Left lung (tissue), 14 donors: Measurements from ENCODE around the gene EFNB2. TPM values are rescaled to one million over a fixed set of nuclear protein-coding genes. Genes with fewer than 3 reads are reported as not detected.
A peak's percentile ranks its signal among the peaks of the same experiment; 100 is the strongest.

Experiments used
- ATAC-seq: fragments of 200-7000 bp; cut with Tn5 transposase; one replicate; pipeline ENCODE4 v1.9.1; 2020; ENCODE audit warnings: moderate library complexity
- DNase-seq, 4 donors: peaks; one replicate each; pipeline ENCODE4 v3.0.0-alpha.2; 2013 to 2020
- H3K27ac ChIP-seq, 2 donors: fragments of 200-600 bp; sonication (generic) in 1 of 2; one replicate each; pipeline versions ENCODE4 v1.5.0 to v1.8.0; 2020 to 2021
- H3K27me3 ChIP-seq, 2 donors: fragments of 200-600 bp; sonication (generic) in 1 of 2; one replicate each; pipeline versions ENCODE4 v1.5.0 to v1.8.0; 2020 to 2021
- H3K36me3 ChIP-seq, 2 donors: fragments of 200-600 bp; sonication (generic) in 1 of 2; one replicate each; pipeline versions ENCODE4 v1.5.0 to v1.8.0; 2020 to 2021
- H3K4me1 ChIP-seq, 2 donors: fragments of 200-600 bp; one replicate each; pipeline ENCODE4 v1.8.0; 2021
- H3K4me3 ChIP-seq, 2 donors: fragments of 200-600 bp; sonication (generic) in 1 of 2; one replicate each; pipeline versions ENCODE4 v1.5.0 to v1.8.0; 2020 to 2021; ENCODE audit warnings: mild to moderate bottlenecking in 1 of 2
- H3K9me3 ChIP-seq, 2 donors: fragments of 200-600 bp; sonication (generic) in 1 of 2; one replicate each; pipeline versions ENCODE4 v1.5.0 to v1.8.0; 2020 to 2021
- intact Hi-C, 2 donors: fragments of 100-400 bp; cut with DNase I; formaldehyde crosslinking; loops; one replicate each; pipeline versions ENCODE4 v1.11.2 to v1.14.2; 2022
- long read RNA-seq, 12 donors: library from polyadenylated mRNA in 2 of 12; unstranded in 2 of 12; transcript quantifications; one replicate each; pipeline ENCODE4 v2.0.0 and lab custom pipeline, GENCODE V29; 2019 to 2026
- polyA plus RNA-seq, 6 donors: library from polyadenylated mRNA; unstranded; fragments of 120-200 nt; gene quantifications; one replicate each; pipeline ENCODE4 v1.2.1, GENCODE V29; 2013; ENCODE audit not compliant: insufficient read length in 6 of 6
- total RNA-seq, 2 donors: library from RNA; stranded (reverse); fragmentation: NEBNext Ultra II Directional; extraction: Animal tissue kit (Norgen Biotek cat#: 25700); gene quantifications; one replicate each; pipeline ENCODE4 v1.2.1, GENCODE V29; 2021
- TF ChIP-seq, protein P1 (sequence below), 2 donors: fragments of 200-600 bp; sonication (generic) in 1 of 2; IDR thresholded peaks; one replicate each; pipeline versions ENCODE4 v1.5.0 to v1.8.0; 2021; ENCODE audit warnings: antibody characterized with exemption in 2 of 2
- donor health status: DM: no; HTN: yes; CAD: no.
- donor health status: DM: no; HTN: no; CAD: no.

Gene EFNB2, protein sequence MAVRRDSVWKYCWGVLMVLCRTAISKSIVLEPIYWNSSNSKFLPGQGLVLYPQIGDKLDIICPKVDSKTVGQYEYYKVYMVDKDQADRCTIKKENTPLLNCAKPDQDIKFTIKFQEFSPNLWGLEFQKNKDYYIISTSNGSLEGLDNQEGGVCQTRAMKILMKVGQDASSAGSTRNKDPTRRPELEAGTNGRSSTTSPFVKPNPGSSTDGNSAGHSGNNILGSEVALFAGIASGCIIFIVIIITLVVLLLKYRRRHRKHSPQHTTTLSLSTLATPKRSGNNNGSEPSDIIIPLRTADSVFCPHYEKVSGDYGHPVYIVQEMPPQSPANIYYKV
- 10 to 100 TPM; 39.6 to 40.2 TPM for total RNA-seq
- polyA plus RNA-seq: 10 to 100 TPM; 83.2 to 95.6 (median 87.4) TPM
- long read RNA-seq, donor 1, full-length matches to known transcripts: 56 of 71 reads
- long read RNA-seq, donor 1, partial matches to known transcripts: 15 of 71 reads
- long read RNA-seq, donor 1, other reads (novel, unspliced or antisense): 0 of 71 reads
- long read RNA-seq, donor 2, full-length matches to known transcripts: 27 of 33 reads
- long read RNA-seq, donor 2, partial matches to known transcripts: 6 of 33 reads
- long read RNA-seq, donor 2, other reads (novel, unspliced or antisense): 0 of 33 reads
- long read RNA-seq, donor 3, full-length matches to known transcripts: 32 of 32 reads
- long read RNA-seq, donor 3, partial matches to known transcripts: 0 of 32 reads
- long read RNA-seq, donor 3, other reads (novel, unspliced or antisense): 0 of 32 reads
- long read RNA-seq, donor 4, full-length matches to known transcripts: 2 of 8 reads
- long read RNA-seq, donor 4, partial matches to known transcripts: 0 of 8 reads
- long read RNA-seq, donor 4, other reads (novel, unspliced or antisense): 6 of 8 reads
- long read RNA-seq, donor 5, full-length matches to known transcripts: 32 of 37 reads
- long read RNA-seq, donor 5, partial matches to known transcripts: 5 of 37 reads
- long read RNA-seq, donor 5, other reads (novel, unspliced or antisense): 0 of 37 reads
- long read RNA-seq, donor 6, full-length matches to known transcripts: 20 of 26 reads
- long read RNA-seq, donor 6, partial matches to known transcripts: 6 of 26 reads
- long read RNA-seq, donor 6, other reads (novel, unspliced or antisense): 0 of 26 reads
- long read RNA-seq, donor 7, full-length matches to known transcripts: 10 of 10 reads
- long read RNA-seq, donor 7, partial matches to known transcripts: 0 of 10 reads
- long read RNA-seq, donor 7, other reads (novel, unspliced or antisense): 0 of 10 reads
- long read RNA-seq, donor 8, full-length matches to known transcripts: 30 of 30 reads
- long read RNA-seq, donor 8, partial matches to known transcripts: 0 of 30 reads
- long read RNA-seq, donor 8, other reads (novel, unspliced or antisense): 0 of 30 reads
- long read RNA-seq, donor 9: 0 reads
- long read RNA-seq, donor 10, full-length matches to known transcripts: 1 of 1 reads
- long read RNA-seq, donor 10, partial matches to known transcripts: 0 of 1 reads
- long read RNA-seq, donor 10, other reads (novel, unspliced or antisense): 0 of 1 reads
- long read RNA-seq, donor 11, full-length matches to known transcripts: 13 of 13 reads
- long read RNA-seq, donor 11, partial matches to known transcripts: 0 of 13 reads
- long read RNA-seq, donor 11, other reads (novel, unspliced or antisense): 0 of 13 reads
- long read RNA-seq, donor 12, full-length matches to known transcripts: 39 of 39 reads
- long read RNA-seq, donor 12, partial matches to known transcripts: 0 of 39 reads
- long read RNA-seq, donor 12, other reads (novel, unspliced or antisense): 0 of 39 reads

DNA sequence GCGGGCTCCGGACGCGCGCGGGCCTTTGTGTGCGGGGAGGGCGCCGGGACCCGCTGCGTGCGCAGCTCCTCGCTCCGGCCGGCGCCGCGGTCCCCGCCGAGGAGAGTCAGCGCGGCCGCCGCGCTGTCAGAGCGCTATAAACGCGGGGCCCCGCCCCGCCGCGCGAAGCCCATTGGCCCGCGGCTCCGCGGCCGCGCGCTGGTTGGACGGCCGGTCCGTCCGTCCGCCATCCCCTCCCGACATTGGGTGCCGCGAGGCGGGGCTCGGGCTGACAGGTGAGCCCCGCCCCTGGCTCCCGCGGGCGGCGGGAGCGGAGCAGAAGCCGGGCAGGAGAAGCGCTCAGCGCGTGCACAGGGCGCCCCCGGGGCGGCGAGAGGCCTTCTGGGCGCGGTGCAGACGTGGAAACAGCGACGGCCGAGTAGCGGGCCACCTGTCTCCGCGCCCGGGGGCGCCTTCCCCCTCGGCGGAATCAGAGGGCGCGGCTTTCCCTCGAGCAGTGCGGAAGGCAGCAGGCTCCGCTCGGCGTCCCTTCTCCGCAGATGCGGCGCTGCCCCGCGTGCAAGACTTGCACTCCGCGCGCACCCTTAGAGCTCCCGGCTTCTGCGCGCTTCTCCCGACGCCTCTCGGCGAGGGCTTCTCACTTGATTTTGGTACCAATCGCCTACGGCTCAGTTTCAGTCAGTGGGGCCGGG, at the start of gene EFNB2:
Gene EFNB2 (minus strand): TSS at position 111 of the 692 bp plus-strand sequence. CDS start 698 bp downstream, outside the sequence.
- DNase-seq (peak; percentile 87 to 97 (median 93)), ATAC-seq (peak; percentile 85)
- Histone ChIP-seq H3K27me3 (peaks cover 0 to 47% of the 10 kb centered on the region in 2 donors), H3K9me3 (no peaks in the 10 kb centered on the region), H3K4me3 (peak within 1 kb of the TSS; percentile 65 to 70), H3K27ac (peak within 1 kb of the TSS; percentile 81 to 86), H3K4me1 (peaks cover 0 to 30% of the 10 kb centered on the region in 2 donors), H3K36me3 (peaks cover 0 to under 1% of the 10 kb centered on the region in 2 donors)
- TF ChIP-seq, protein P1, sequence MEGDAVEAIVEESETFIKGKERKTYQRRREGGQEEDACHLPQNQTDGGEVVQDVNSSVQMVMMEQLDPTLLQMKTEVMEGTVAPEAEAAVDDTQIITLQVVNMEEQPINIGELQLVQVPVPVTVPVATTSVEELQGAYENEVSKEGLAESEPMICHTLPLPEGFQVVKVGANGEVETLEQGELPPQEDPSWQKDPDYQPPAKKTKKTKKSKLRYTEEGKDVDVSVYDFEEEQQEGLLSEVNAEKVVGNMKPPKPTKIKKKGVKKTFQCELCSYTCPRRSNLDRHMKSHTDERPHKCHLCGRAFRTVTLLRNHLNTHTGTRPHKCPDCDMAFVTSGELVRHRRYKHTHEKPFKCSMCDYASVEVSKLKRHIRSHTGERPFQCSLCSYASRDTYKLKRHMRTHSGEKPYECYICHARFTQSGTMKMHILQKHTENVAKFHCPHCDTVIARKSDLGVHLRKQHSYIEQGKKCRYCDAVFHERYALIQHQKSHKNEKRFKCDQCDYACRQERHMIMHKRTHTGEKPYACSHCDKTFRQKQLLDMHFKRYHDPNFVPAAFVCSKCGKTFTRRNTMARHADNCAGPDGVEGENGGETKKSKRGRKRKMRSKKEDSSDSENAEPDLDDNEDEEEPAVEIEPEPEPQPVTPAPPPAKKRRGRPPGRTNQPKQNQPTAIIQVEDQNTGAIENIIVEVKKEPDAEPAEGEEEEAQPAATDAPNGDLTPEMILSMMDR (IDR thresholded peaks at IDR 0.05): no peak
- intact Hi-C loops: loop anchor here in 1 of 2 donors (10.0 kb wide), 2 partner anchors 379 to 451 kb away; no protein-coding TSS in a partner anchor

DNA sequence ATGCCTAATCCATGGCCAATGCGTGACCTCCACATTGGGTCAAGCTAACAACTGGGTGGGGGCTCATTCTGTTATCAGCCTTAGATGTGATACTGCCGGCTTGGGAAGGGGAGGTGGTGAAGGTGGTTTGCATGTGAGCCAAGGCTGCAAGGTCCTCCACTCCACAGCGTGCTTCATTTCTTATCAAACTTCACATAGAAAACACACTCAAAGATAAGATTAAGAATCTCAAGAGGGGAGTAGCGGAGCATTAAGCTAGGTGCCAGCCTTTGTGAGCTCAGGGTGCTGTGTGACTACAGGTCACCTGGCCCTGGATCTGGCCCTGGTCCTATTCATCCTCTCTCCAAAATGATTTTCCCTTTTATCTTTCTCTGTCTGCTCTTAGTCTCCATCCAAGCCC, 45.8 kb upstream of the EFNB2 start:
- Histone ChIP-seq H3K27ac (no peak overlapping the region), H3K4me3 (no peak overlapping the region), H3K4me1 (no peaks in the 10 kb centered on the region), H3K9me3 (peaks cover 0 to 25% of the 10 kb centered on the region in 2 donors), H3K36me3 (no peaks in the 10 kb centered on the region), H3K27me3 (no peaks in the 10 kb centered on the region)
- ATAC-seq (peak; percentile 80), DNase-seq (peak in 1 of 4 donors; percentile 37)
- TF ChIP-seq, protein P1 (IDR thresholded peaks at IDR 0.05): no peak
- intact Hi-C loops: no loop called here

DNA sequence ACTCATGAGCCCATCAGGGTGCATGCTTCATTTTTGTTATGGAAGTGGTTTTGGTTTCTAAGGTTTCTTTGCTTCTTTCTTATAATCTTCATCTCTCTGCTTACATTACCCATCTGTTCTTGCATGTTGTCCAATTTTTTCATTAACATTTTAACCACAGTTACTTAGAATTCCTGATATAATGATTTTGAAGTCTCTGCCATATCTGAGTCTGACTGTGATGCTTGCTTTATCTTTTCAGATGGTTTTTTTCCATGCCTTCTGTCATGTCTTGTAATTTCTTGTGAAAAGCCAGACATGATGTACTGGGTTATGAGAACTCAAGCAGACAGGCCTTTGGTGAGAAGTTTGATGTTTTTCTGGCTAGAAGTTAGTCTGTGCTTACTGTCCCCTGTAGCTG, 40.4 kb upstream of the EFNB2 start:
- H3K27me3 ChIP-seq: no peaks in the 10 kb centered on the region
- DNase-seq (no peak), ATAC-seq (no peak)
- no peaks in the 10 kb centered on the region for H3K9me3 ChIP-seq
- no peak overlapping the region for H3K27ac ChIP-seq
- TF ChIP-seq, protein P1 (IDR thresholded peaks at IDR 0.05): no peak
- H3K36me3 ChIP-seq: no peaks in the 10 kb centered on the region
- peaks cover 0 to 8% of the 10 kb centered on the region in 2 donors for H3K4me1 ChIP-seq
- intact Hi-C loops: no loop called here
- no peak overlapping the region for H3K4me3 ChIP-seq

DNA sequence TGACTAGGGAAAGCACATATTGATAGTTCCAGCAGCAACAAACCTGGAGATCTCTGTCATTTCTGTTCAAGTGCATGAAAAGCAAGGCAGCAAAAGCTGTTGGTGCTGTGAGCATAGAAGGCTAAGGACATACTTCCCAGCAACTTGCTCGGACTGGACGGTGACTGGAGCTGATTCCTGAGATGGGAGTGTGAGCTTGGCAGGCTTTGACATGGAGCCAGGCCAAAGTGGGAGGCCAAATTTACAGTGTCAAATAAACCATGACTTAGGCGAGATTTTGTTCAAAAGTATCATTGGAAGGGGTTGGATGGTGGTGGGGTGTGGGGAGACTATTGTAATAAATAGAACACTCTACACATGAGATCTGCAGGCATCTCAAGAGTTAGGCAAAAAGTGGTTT, 38.4 kb upstream of the EFNB2 start:
- peak in 2 of 4 donors; percentile 48 to 56 for DNase-seq
- intact Hi-C loops: no loop called here
- Histone ChIP-seq H3K27ac (peak overlapping the region; percentile 20 to 67), H3K4me3 (no peak overlapping the region), H3K9me3 (no peaks in the 10 kb centered on the region), H3K4me1 (peaks cover 8% of the 10 kb centered on the region in 2 donors), H3K36me3 (no peaks in the 10 kb centered on the region), H3K27me3 (no peaks in the 10 kb centered on the region)
- TF ChIP-seq, protein P1 (IDR thresholded peaks at IDR 0.05): no peak
- ATAC-seq: peak; percentile 78
